Nephron progenitor cell (in vitro differentiated cells): Measurements from ENCODE around the gene PLG.

Source experiments
- DNase-seq: peaks from one replicate; pipeline ENCODE4 v3.0.0; 2021
- H3K27ac Mint-ChIP-seq: 2 replicates; pipeline ENCODE4 v1.8.0; 2021; ENCODE audit warnings: mild to moderate bottlenecking, moderate library complexity, mixed read lengths
- H3K27me3 Mint-ChIP-seq: 2 replicates; pipeline ENCODE4 v1.8.0; 2021; ENCODE audit warnings: mild to moderate bottlenecking, low read depth, mixed read lengths; ENCODE audit not compliant: poor library complexity
- H3K36me3 Mint-ChIP-seq: 2 replicates; pipeline ENCODE4 v1.8.0; 2021; ENCODE audit warnings: low read depth, mixed read lengths
- H3K4me1 Mint-ChIP-seq: 2 replicates; pipeline ENCODE4 v1.8.0; 2021; ENCODE audit warnings: mixed read lengths
- H3K4me3 Mint-ChIP-seq: 2 replicates; pipeline ENCODE4 v1.8.0; 2021; ENCODE audit warnings: mild to moderate bottlenecking, moderate library complexity, mixed read lengths
- H3K9me3 Mint-ChIP-seq: 2 replicates; pipeline ENCODE4 v1.8.0; 2021; ENCODE audit warnings: mild to moderate bottlenecking, moderate library complexity, mixed read lengths
- TF ChIP-seq, protein P1 (sequence below): fragments of 200-600 bp; sonication (generic); IDR thresholded peaks from 2 replicates; pipeline ENCODE4 v1.5.0; 2021; ENCODE audit warnings: antibody characterized with exemption

Gene PLG

GRCh38 chr6:160755165-160755564, 53.1 kb downstream of the PLG start:
- no peak overlapping the region for H3K4me3 Mint-ChIP-seq
- TF ChIP-seq, protein P1, sequence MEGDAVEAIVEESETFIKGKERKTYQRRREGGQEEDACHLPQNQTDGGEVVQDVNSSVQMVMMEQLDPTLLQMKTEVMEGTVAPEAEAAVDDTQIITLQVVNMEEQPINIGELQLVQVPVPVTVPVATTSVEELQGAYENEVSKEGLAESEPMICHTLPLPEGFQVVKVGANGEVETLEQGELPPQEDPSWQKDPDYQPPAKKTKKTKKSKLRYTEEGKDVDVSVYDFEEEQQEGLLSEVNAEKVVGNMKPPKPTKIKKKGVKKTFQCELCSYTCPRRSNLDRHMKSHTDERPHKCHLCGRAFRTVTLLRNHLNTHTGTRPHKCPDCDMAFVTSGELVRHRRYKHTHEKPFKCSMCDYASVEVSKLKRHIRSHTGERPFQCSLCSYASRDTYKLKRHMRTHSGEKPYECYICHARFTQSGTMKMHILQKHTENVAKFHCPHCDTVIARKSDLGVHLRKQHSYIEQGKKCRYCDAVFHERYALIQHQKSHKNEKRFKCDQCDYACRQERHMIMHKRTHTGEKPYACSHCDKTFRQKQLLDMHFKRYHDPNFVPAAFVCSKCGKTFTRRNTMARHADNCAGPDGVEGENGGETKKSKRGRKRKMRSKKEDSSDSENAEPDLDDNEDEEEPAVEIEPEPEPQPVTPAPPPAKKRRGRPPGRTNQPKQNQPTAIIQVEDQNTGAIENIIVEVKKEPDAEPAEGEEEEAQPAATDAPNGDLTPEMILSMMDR: no peak
- DNase-seq: no peak
- H3K9me3 Mint-ChIP-seq: peaks cover 5% of the 10 kb centered on the region
- no peaks in the 10 kb centered on the region for H3K4me1 Mint-ChIP-seq
- H3K27ac Mint-ChIP-seq: no peak overlapping the region
- H3K36me3 Mint-ChIP-seq: no peaks in the 10 kb centered on the region
- peaks cover 22% of the 10 kb centered on the region for H3K27me3 Mint-ChIP-seq

- Mint-ChIP-seq H3K27me3 (peaks cover 20% of the 10 kb centered on the region), H3K4me3 (no peak overlapping the region), H3K36me3 (no peaks in the 10 kb centered on the region), H3K4me1 (no peaks in the 10 kb centered on the region), H3K9me3 (peaks cover 8% of the 10 kb centered on the region), H3K27ac (no peak overlapping the region)
- DNase-seq: no peak
- TF ChIP-seq, protein P1: no peak
These were observed 54.0 kb downstream of the PLG start for GRCh38 chr6:160756021-160756420.

- H3K9me3 Mint-ChIP-seq: peaks cover 15% of the 10 kb centered on the region
- H3K27me3 Mint-ChIP-seq: peaks cover 18% of the 10 kb centered on the region
- peaks cover 4% of the 10 kb centered on the region for H3K36me3 Mint-ChIP-seq
- no peak overlapping the region for H3K4me3 Mint-ChIP-seq
- TF ChIP-seq, protein P1: no peak
- no peak overlapping the region for H3K27ac Mint-ChIP-seq
- no peaks in the 10 kb centered on the region for H3K4me1 Mint-ChIP-seq
- DNase-seq: no peak
These were observed 54.8 kb downstream of the PLG start for GRCh38 chr6:160756871-160757270.

- DNase-seq: no peak
- Mint-ChIP-seq H3K4me3 (no peak overlapping the region), H3K4me1 (peaks cover 4% of the 10 kb centered on the region)
These were observed 62.8 kb downstream of the PLG start for GRCh38 chr6:160764847-160765246.

DNA sequence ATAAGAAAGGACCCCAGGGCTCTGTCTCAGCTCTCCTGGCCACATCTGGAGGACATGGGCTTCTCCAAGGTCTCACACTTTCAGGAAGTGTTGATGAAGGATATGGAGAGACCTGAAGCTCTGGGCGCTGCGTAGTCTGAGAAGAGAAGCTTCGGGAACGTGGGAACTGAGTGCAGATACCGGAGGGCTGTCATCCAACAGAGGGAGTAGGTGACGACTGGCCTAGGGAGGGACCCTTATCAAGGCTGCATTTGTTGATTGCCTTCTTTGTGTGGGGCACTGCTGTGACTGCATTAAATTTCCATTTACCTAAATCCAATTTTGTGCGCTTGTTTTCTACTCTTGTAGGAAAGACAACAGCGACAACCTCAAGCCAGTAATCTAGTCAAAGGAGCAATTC, 63.4 kb downstream of the PLG start:
- no peak overlapping the region for H3K27ac Mint-ChIP-seq

More at GRCh38 chr6:160764847-160765246, 62.8 kb downstream of the PLG start:
- H3K27me3 Mint-ChIP-seq: peaks cover 15% of the 10 kb centered on the region
- H3K36me3 Mint-ChIP-seq: peaks cover 7% of the 10 kb centered on the region
- H3K9me3 Mint-ChIP-seq: peaks cover 24% of the 10 kb centered on the region
- H3K27ac Mint-ChIP-seq: no peak overlapping the region
- TF ChIP-seq, protein P1: no peak

DNA sequence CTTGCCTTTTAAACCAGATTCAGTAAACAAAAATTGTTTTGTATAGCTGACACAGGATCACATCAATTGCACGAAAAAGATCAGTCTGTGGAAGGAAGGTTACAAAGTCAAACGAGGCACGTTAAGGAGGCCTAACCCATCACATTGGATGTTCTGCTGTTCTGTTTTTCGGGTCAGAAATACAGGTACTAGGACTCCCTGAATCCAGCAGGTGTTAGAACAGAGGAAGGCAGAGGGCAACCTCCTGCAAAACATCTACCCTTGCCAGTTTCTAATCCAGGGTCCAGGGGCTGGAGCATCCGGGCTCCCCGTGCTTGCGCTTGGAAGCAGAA, 64.6 kb downstream of the PLG start:
- Mint-ChIP-seq H3K27ac (no peak overlapping the region), H3K4me3 (peak overlapping the region; percentile 92), H3K9me3 (peaks cover 14% of the 10 kb centered on the region), H3K27me3 (peaks cover 16% of the 10 kb centered on the region), H3K36me3 (peaks cover 5% of the 10 kb centered on the region), H3K4me1 (peaks cover 4% of the 10 kb centered on the region)
- no peak for DNase-seq
- TF ChIP-seq, protein P1: no peak

More for the DNA sequence above, 63.4 kb downstream of the PLG start:
- peaks cover 19% of the 10 kb centered on the region for H3K9me3 Mint-ChIP-seq
- no peak for DNase-seq
- H3K4me3 Mint-ChIP-seq: no peak overlapping the region
- peaks cover 16% of the 10 kb centered on the region for H3K27me3 Mint-ChIP-seq
- TF ChIP-seq, protein P1: no peak
- H3K4me1 Mint-ChIP-seq: peaks cover 4% of the 10 kb centered on the region
- peaks cover 7% of the 10 kb centered on the region for H3K36me3 Mint-ChIP-seq
